MCF 10A (cell line): ENCODE measurements around the gene ADH7. TPM values are rescaled to one million over a fixed set of nuclear protein-coding genes. Genes with fewer than 3 reads are reported as not detected.

Experiments used
- BruUV-seq: library from RNA; stranded (reverse); fragments of 400-500 nt; replicated peaks from 2 replicates; lab custom pipeline; 2021; lab: Mats Ljungman, UMichigan
- CTCF ChIA-PET: fragments of 300-600 bp; sonication (Branson Sonifier 250); formaldehyde crosslinking; extraction: SDS; loops from one replicate; lab custom pipeline; 2021; ENCODE audit warnings: antibody characterized with exemption, inconsistent platforms; lab: Yijun Ruan, JAX
- POLR2A ChIA-PET: fragments of 300-600, 350-650 bp; sonication (Branson Sonifier 250); formaldehyde crosslinking; extraction: SDS; loops from one replicate; lab custom pipeline; 2020; ENCODE audit warnings: antibody characterized with exemption, inconsistent platforms; lab: Yijun Ruan, JAX
- DNase-seq: peaks from one replicate; pipeline ENCODE4 v3.0.0-alpha.2; 2018; ENCODE audit not compliant: unreplicated experiment
- H3K27ac Mint-ChIP-seq: one replicate; pipeline ENCODE4 v1.8.0; 2022; ENCODE audit warnings: mild to moderate bottlenecking, low read depth, mixed read lengths; ENCODE audit not compliant: unreplicated experiment
- H3K27me3 Mint-ChIP-seq: one replicate; pipeline ENCODE4 v1.8.0; 2022; ENCODE audit warnings: mixed read lengths; ENCODE audit not compliant: insufficient read depth, unreplicated experiment
- H3K36me3 Mint-ChIP-seq: one replicate; pipeline ENCODE4 v1.8.0; 2022; ENCODE audit warnings: mild to moderate bottlenecking, moderate library complexity, mixed read lengths; ENCODE audit not compliant: insufficient read depth, unreplicated experiment
- H3K4me1 Mint-ChIP-seq: one replicate; pipeline ENCODE4 v1.8.0; 2022; ENCODE audit warnings: mixed read lengths; ENCODE audit not compliant: insufficient read depth, unreplicated experiment
- H3K4me3 Mint-ChIP-seq: one replicate; pipeline ENCODE4 v1.8.0; 2022; ENCODE audit warnings: mild to moderate bottlenecking, moderate library complexity, mixed read lengths; ENCODE audit not compliant: unreplicated experiment
- H3K9me3 Mint-ChIP-seq: one replicate; pipeline ENCODE4 v1.8.0; 2022; ENCODE audit warnings: mixed read lengths; ENCODE audit not compliant: unreplicated experiment
- intact Hi-C: fragments of 100-400 bp; cut with micrococcal nuclease; formaldehyde crosslinking; loops from 2 replicates; pipeline ENCODE4 v1.14.1; 2022
- total RNA-seq: library from RNA; stranded (reverse); gene quantifications from 2 replicates; pipeline ENCODE4 v1.2.3, GENCODE V29; 2022
- TF ChIP-seq, protein P1 (sequence below): fragments of 200-600 bp; IDR thresholded peaks from one replicate; pipeline ENCODE4 v1.8.0; 2022; ENCODE audit warnings: antibody characterized with exemption, mild to moderate bottlenecking; ENCODE audit not compliant: unreplicated experiment

Gene ADH7
- total RNA-seq, 1 experiment from 2014 or later = not detected

DNA sequence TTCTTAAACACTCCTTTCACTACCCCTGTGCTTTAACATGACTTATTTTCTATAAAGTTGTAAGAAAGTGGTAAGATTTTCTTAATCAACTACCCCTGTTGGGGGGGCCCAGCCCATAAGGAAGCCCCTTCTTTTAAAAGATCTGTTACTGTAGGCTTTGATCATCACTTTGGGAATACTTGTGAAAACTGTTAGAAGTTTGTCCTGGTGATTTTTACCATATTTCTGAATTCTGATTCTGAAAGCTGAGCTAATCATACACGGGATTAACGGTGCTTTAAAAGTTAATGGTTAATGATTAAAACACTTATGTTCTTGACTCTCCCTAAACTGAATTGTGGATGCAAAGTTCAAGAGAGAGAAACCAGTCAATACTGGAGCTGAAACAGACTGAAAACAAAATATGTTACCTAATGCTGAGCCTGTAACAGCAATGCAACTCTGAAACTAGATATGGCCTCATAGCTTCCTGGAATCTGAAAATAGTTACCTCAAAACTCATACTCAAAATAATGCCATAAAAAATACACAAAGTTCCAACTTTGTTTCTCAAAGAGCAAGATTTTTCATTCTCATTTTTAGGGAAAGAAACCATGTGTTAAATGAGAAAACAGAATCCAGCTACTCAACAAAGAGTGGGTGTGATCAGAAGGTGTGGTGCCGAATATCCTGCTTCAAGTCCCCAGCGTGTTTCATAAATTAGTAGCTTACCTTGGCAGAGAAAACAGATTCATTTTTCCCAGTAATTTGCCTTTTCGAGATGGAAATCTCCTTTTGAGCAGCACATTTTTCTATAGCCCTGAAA lies 31.6 kb downstream of the ADH7 start:
- TF ChIP-seq, protein P1, sequence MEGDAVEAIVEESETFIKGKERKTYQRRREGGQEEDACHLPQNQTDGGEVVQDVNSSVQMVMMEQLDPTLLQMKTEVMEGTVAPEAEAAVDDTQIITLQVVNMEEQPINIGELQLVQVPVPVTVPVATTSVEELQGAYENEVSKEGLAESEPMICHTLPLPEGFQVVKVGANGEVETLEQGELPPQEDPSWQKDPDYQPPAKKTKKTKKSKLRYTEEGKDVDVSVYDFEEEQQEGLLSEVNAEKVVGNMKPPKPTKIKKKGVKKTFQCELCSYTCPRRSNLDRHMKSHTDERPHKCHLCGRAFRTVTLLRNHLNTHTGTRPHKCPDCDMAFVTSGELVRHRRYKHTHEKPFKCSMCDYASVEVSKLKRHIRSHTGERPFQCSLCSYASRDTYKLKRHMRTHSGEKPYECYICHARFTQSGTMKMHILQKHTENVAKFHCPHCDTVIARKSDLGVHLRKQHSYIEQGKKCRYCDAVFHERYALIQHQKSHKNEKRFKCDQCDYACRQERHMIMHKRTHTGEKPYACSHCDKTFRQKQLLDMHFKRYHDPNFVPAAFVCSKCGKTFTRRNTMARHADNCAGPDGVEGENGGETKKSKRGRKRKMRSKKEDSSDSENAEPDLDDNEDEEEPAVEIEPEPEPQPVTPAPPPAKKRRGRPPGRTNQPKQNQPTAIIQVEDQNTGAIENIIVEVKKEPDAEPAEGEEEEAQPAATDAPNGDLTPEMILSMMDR = no peak
- DNase-seq = no peak
- H3K9me3 Mint-ChIP-seq = no peaks in the 10 kb centered on the region
- no TSS peak for BruUV-seq
- CTCF ChIA-PET = interaction anchor here (0.7 to 10.2 kb wide), 19 partner anchors 26 to 408 kb away, joined by 3 to 89 read pairs (median 5); partner anchors contain the start of genes ADH4, ADH5 and METAP1
- H3K27me3 Mint-ChIP-seq = no peaks in the 10 kb centered on the region
- POLR2A ChIA-PET = interaction anchor here (0.7 to 3.8 kb wide), 10 partner anchors 8 to 408 kb away, joined by 3 to 23 read pairs (median 4); partner anchors contain the start of genes ADH5 and METAP1
- intact Hi-C loops = loop anchor here (1.0 to 10.0 kb wide), 2 partner anchors 408 to 469 kb away; partner anchors contain the start of gene METAP1
- peak overlapping the region; percentile 76 for H3K27ac Mint-ChIP-seq
- H3K4me3 Mint-ChIP-seq = no peak overlapping the region
- H3K36me3 Mint-ChIP-seq = no peaks in the 10 kb centered on the region
- peaks cover 16% of the 10 kb centered on the region for H3K4me1 Mint-ChIP-seq

DNA sequence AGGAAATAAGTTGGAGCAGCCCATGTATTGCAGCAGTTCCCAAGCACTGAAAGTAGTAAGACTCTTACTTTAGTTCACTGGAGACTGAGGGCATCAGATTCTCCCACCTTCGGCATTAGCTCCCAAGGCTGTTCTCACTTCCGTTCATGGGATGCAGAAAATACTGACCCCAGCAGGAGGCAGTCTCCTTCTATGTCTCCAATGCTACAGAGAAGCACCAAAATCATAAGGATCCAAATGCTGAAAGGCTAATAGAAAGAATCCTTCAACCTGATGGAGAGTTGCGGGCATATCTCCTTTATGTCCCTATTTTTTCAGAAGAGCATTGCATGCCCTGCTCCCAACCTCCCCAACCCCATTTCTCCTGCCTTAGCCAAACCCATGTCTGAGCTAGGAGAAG lies 32.4 kb downstream of the ADH7 start:
- Mint-ChIP-seq H3K36me3 (no peaks in the 10 kb centered on the region), H3K27ac (peak overlapping the region; percentile 76), H3K4me3 (no peak overlapping the region), H3K9me3 (no peaks in the 10 kb centered on the region), H3K27me3 (no peaks in the 10 kb centered on the region), H3K4me1 (peaks cover 16% of the 10 kb centered on the region)
- BruUV-seq = no TSS peak
- intact Hi-C loops = loop anchor here (10.0 kb wide), 1 partner anchor 468 kb away; no protein-coding TSS in a partner anchor
- ChIA-PET POLR2A (interaction anchor here (0.7 to 3.8 kb wide), 5 partner anchors 11 to 201 kb away, joined by 3 to 23 read pairs (median 7); no protein-coding TSS in a partner anchor), CTCF (interaction anchor here (0.6 to 10.2 kb wide), 13 partner anchors 9 to 677 kb away, joined by 3 to 89 read pairs (median 5); no protein-coding TSS in a partner anchor)
- no peak for DNase-seq
- TF ChIP-seq, protein P1 = no peak

DNA sequence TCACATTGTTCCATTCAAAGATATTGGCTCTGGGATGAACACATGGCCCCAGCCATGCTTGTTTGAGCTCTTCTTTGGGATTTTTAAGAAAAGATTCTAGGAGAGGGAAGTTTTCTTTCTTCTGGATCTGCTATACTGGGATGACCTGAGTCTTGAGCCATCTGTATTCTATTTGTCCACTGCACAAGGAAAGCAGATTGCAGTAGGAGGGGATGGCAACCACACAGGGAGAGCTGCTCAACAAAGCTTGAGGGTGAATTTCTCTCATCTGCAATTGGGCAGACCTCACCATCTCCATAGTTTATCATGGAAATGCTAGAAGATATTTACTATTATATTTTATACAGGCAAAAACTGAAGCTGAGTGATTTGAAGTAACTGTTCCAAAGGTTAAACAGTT lies 34.3 kb downstream of the ADH7 start:
- BruUV-seq = no TSS peak
- Mint-ChIP-seq H3K4me3 (no peak overlapping the region), H3K27me3 (no peaks in the 10 kb centered on the region), H3K36me3 (no peaks in the 10 kb centered on the region), H3K4me1 (peaks cover 16% of the 10 kb centered on the region), H3K9me3 (no peaks in the 10 kb centered on the region), H3K27ac (no peak overlapping the region)
- ChIA-PET CTCF (interaction anchor here (0.7 to 6.5 kb wide), 2 partner anchors 197 to 234 kb away, joined by 4 to 75 read pairs; no protein-coding TSS in a partner anchor), POLR2A (no interaction called here)
- TF ChIP-seq, protein P1 = no peak
- no peak for DNase-seq
- intact Hi-C loops = loop anchor here (10.0 kb wide), 1 partner anchor 466 kb away; no protein-coding TSS in a partner anchor

DNA sequence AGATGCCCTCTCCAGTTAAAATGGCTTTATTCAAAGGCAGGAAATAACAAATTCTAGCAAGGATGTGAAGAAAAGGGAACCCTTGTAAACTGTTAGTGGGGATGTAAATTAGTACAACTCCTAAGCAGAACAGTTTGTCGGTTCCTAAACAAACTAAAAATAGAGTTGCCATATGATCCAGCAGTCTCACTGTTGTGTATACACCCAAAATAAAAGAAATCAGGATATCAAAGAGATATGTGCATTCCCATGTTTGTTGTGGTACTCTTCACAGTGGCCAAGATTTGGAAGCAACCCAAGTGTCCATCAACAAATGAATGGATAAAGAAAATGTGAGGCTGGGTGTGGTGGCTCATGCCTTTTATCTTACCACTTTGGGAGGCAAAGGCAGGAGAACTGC lies 36.1 kb downstream of the ADH7 start:
- no peaks in the 10 kb centered on the region for H3K36me3 Mint-ChIP-seq
- DNase-seq = no peak
- H3K27ac Mint-ChIP-seq = no peak overlapping the region
- H3K4me3 Mint-ChIP-seq = no peak overlapping the region
- BruUV-seq = no TSS peak
- peaks cover 7% of the 10 kb centered on the region for H3K4me1 Mint-ChIP-seq
- ChIA-PET POLR2A (interaction anchor here (1.0 kb wide), 1 partner anchor 310 kb away, joined by 4 read pairs; the partner anchor contains the start of gene ADH5), CTCF (interaction anchor here (1.0 kb wide), 1 partner anchor 197 kb away, joined by 3 read pairs; no protein-coding TSS in a partner anchor)
- H3K9me3 Mint-ChIP-seq = no peaks in the 10 kb centered on the region
- intact Hi-C loops = no loop called here
- no peaks in the 10 kb centered on the region for H3K27me3 Mint-ChIP-seq
- TF ChIP-seq, protein P1 = no peak
